ENCODE results near the gene CBR3.

DNA sequence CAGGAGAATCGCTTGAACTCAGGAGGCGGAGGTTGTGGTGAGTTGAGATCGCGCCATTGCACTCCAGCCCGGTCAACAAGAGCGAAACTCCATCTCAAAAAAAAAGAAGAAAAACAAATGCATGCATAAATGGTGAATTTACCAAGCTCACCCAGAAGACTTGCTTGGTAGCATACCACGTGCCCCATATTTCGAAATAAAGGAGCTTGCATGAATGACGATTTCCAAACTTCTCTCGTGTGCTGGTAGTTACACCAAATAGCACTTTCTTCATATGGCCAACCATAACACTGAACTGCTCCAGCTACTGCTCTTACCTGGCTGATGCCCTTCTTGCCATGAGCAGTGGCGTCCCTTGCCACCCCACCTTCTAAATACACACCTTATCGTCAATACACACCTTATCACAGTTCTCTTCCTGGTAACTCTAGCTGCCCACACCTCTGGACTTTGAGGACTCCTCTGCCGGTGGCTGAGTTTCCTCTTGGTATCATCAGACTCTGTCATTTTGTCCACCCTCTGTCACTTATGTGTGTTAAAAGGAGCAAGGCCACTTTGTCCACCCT lies 24.6 kb downstream of the CBR3 start:
- TF ChIP-seq CTCF (IDR thresholded peaks at IDR 0.05; ENCODE audit: borderline replicate concordance, extremely low read depth, low read length, poor library complexity, severe bottlenecking) (no peak), EZH2 (IDR thresholded peaks at IDR 0.05; ENCODE audit: borderline replicate concordance, low read depth, low read length, severe bottlenecking) (no peak)
